PC-9 (cell line): ENCODE results near the gene TNF. TPM values are rescaled to one million over a fixed set of nuclear protein-coding genes. Genes with fewer than 3 reads are reported as not detected.

ENCODE experiments used
- BruUV-seq: library from RNA; stranded (reverse); fragments of 400-500 nt; replicated peaks from 2 replicates; lab custom pipeline; 2021; lab: Mats Ljungman, UMichigan
- CTCF ChIA-PET: fragments of 300-600 bp; sonication (Branson Sonifier 250); formaldehyde crosslinking; loops from one replicate; lab custom pipeline; 2022; ENCODE audit warnings: antibody characterized with exemption; lab: Charles Lee
- POLR2A ChIA-PET: fragments of 300-600 bp; sonication (Branson Sonifier 250); formaldehyde crosslinking; loops from one replicate; lab custom pipeline; 2022; ENCODE audit warnings: antibody characterized with exemption; ENCODE audit not compliant: unreplicated experiment; lab: Charles Lee
- DNase-seq, 2 experiments: peaks; one replicate each; pipeline versions ENCODE4 v3.0.0 to v3.0.0-alpha.2; 2015 to 2022; ENCODE audit warnings: mixed read lengths in 1 of 2
- H2AFZ ChIP-seq: fragments of 200-600 bp; sonication (generic); 2 replicates; pipeline ENCODE4 v1.8.1; 2017; ENCODE audit warnings: antibody characterized with exemption
- H3F3A ChIP-seq: fragments of 200-600 bp; sonication (generic); 2 replicates; pipeline ENCODE4 v1.8.1; 2017; ENCODE audit warnings: antibody characterized with exemption, mild to moderate bottlenecking, low read depth; ENCODE audit not compliant: insufficient read depth
- H3K27ac ChIP-seq: fragments of 200-600 bp; sonication (generic); 2 replicates; pipeline ENCODE4 v1.6.1; 2016; ENCODE audit warnings: mixed run types
- H3K27me3 ChIP-seq: fragments of 200-600 bp; sonication (generic); 2 replicates; pipeline ENCODE4 v1.6.1; 2016; ENCODE audit warnings: low read depth, mixed run types; ENCODE audit not compliant: insufficient read depth
- H3K36me3 ChIP-seq: fragments of 200-600 bp; sonication (generic); 2 replicates; pipeline ENCODE4 v1.6.1; 2016; ENCODE audit warnings: low read depth, mixed run types
- H3K4me1 ChIP-seq: fragments of 200-600 bp; sonication (generic); replicated peaks from 2 replicates; pipeline ENCODE4 v1.6.1; 2016; ENCODE audit warnings: mixed run types; ENCODE audit not compliant: insufficient read depth
- H3K4me2 ChIP-seq: fragments of 200-600 bp; sonication (generic); 2 replicates; pipeline ENCODE4 v1.6.1; 2017; ENCODE audit warnings: mixed run types
- H3K4me3 ChIP-seq: fragments of 200-600 bp; sonication (generic); 2 replicates; pipeline ENCODE4 v1.6.1; 2016; ENCODE audit warnings: mixed run types
- H3K79me2 ChIP-seq: fragments of 200-600 bp; sonication (generic); 2 replicates; pipeline ENCODE4 v1.6.1; 2017; ENCODE audit warnings: low read depth, mixed run types
- H3K9me2 ChIP-seq: fragments of 200-600 bp; sonication (generic); 2 replicates; pipeline ENCODE4 v1.8.1; 2017; ENCODE audit warnings: mild to moderate bottlenecking; ENCODE audit not compliant: insufficient read depth
- H3K9me3 ChIP-seq: fragments of 200-600 bp; sonication (generic); 2 replicates; pipeline ENCODE4 v1.8.1; 2016; ENCODE audit warnings: low read depth; ENCODE audit not compliant: insufficient read depth
- H4K20me1 ChIP-seq: fragments of 200-600 bp; sonication (generic); 2 replicates; pipeline ENCODE4 v1.8.1; 2017; ENCODE audit not compliant: insufficient read depth
- CTCF ChIP-seq: fragments of 200-600 bp; sonication (generic); conservative IDR thresholded peaks from 2 replicates; pipeline ENCODE4 v1.6.1; 2017; ENCODE audit warnings: mixed run types, antibody characterized with exemption, mild to moderate bottlenecking, moderate library complexity
- EZH2 ChIP-seq: fragments of 200-600 bp; sonication (generic); IDR thresholded peaks from 2 replicates; pipeline ENCODE4 v1.8.0; 2017; ENCODE audit warnings: antibody characterized with exemption, low read depth
- intact Hi-C: fragments of 100-400 bp; cut with micrococcal nuclease; formaldehyde crosslinking; loops from one replicate; pipeline ENCODE4 v1.10.0; 2022; ENCODE audit not compliant: unreplicated experiment
- total RNA-seq: library from RNA; stranded (reverse); gene quantifications from 2 replicates; pipeline ENCODE4 v1.2.3, GENCODE V29; 2021

Gene TNF
- total RNA-seq, 1 experiment from 2014 or later, result not detected

- TF ChIP-seq EZH2 (no peak), CTCF (no peak)
- Histone ChIP-seq H3K4me3 (no peak overlapping the region), H3K36me3 (peaks cover 46% of the 10 kb centered on the region), H3K9me2 (no peaks in the 10 kb centered on the region), H3K4me2 (no peak overlapping the region), H3F3A (peaks cover 74% of the 10 kb centered on the region), H2AFZ (no peak overlapping the region), H4K20me1 (peaks cover 63% of the 10 kb centered on the region), H3K4me1 (0 out of 2 replicates have a peak, but pooled peaks cover 4% of the 10 kb centered on the region), H3K79me2 (peaks cover 16% of the 10 kb centered on the region), H3K9me3 (no peaks in the 10 kb centered on the region), H3K27ac (no peak overlapping the region), H3K27me3 (no peaks in the 10 kb centered on the region)
- no TSS peak for BruUV-seq
- intact Hi-C loops, result no loop called here
- ChIA-PET POLR2A (interaction anchor here (0.6 kb wide), 2 partner anchors 9 to 35 kb away, joined by 5 to 6 read pairs; no protein-coding TSS in a partner anchor), CTCF (interaction anchor here (0.7 kb wide), 1 partner anchor 80 kb away, joined by 3 read pairs; no protein-coding TSS in a partner anchor)
- no peak for DNase-seq
Measured at GRCh38 chr6:31531162-31531561, 44.2 kb upstream of the TNF start.

GRCh38 chr6:31531771-31532643 is 43.4 kb upstream of the TNF start:
- ChIA-PET CTCF (interaction anchor here (0.7 kb wide), 1 partner anchor 79 kb away, joined by 3 read pairs; no protein-coding TSS in a partner anchor), POLR2A (interaction anchor here (0.5 to 0.6 kb wide), 3 partner anchors 8 to 92 kb away, joined by 5 to 6 read pairs (median 5); no protein-coding TSS in a partner anchor)
- H2AFZ ChIP-seq, result no peak overlapping the region
- H3K4me3 ChIP-seq, result no peak overlapping the region
- H3K27ac ChIP-seq, result no peak overlapping the region
- H3K4me1 ChIP-seq, result no peaks in the 10 kb centered on the region
- H3K36me3 ChIP-seq, result peaks cover 52% of the 10 kb centered on the region
- peaks cover 77% of the 10 kb centered on the region for H3F3A ChIP-seq
- no peak overlapping the region for H3K4me2 ChIP-seq
- no peaks in the 10 kb centered on the region for H3K9me2 ChIP-seq
- peaks cover 23% of the 10 kb centered on the region for H3K79me2 ChIP-seq
- peaks cover 71% of the 10 kb centered on the region for H4K20me1 ChIP-seq
- no peaks in the 10 kb centered on the region for H3K9me3 ChIP-seq
- H3K27me3 ChIP-seq, result no peaks in the 10 kb centered on the region
- DNase-seq, result no peak
- intact Hi-C loops, result no loop called here
- TF ChIP-seq CTCF (no peak), EZH2 (no peak)
- no TSS peak for BruUV-seq

GRCh38 chr6:31532644-31533454 is 42.5 kb upstream of the TNF start:
- ChIA-PET CTCF (no interaction called here), POLR2A (interaction anchor here (0.5 kb wide), 1 partner anchor 91 kb away, joined by 5 read pairs; no protein-coding TSS in a partner anchor)
- peaks cover 52% of the 10 kb centered on the region for H3K36me3 ChIP-seq
- no peak for TF ChIP-seq EZH2
- TF ChIP-seq CTCF, result no peak
- H4K20me1 ChIP-seq, result peaks cover 79% of the 10 kb centered on the region
- H3K4me1 ChIP-seq, result no peaks in the 10 kb centered on the region
- no peaks in the 10 kb centered on the region for H3K9me2 ChIP-seq
- no peaks in the 10 kb centered on the region for H3K27me3 ChIP-seq
- H3K4me3 ChIP-seq, result no peak overlapping the region
- no peak overlapping the region for H3K27ac ChIP-seq
- H3K9me3 ChIP-seq, result no peaks in the 10 kb centered on the region
- no peak overlapping the region for H2AFZ ChIP-seq
- DNase-seq, result no peak
- peaks cover 30% of the 10 kb centered on the region for H3K79me2 ChIP-seq
- BruUV-seq, result no TSS peak
- no peak overlapping the region for H3K4me2 ChIP-seq
- H3F3A ChIP-seq, result peaks cover 74% of the 10 kb centered on the region
- intact Hi-C loops, result no loop called here
